GM19463 (cell line): ENCODE measurements around the gene AJAP1.
"Not testable (repeated sequence)": the region's sequence is repeated elsewhere in the genome, so short reads cannot be mapped to it uniquely, and the experiment has no call there.

Experiments
- ATAC-seq: cut with Tn5 transposase; IDR thresholded peaks from one replicate; pipeline ENCODE4 v1.9.1; 2021; ENCODE audit warnings: mild to moderate bottlenecking, moderate library complexity; ENCODE audit not compliant: unreplicated experiment

Gene AJAP1

GRCh38 chr1:4656533-4657140, 2.2 kb downstream of the AJAP1 start:
- ATAC-seq = no peak

GRCh38 chr1:4657244-4657789, 2.9 kb downstream of the AJAP1 start:
- ATAC-seq = no peak

- no peak for ATAC-seq
These were observed 3.6 kb downstream of the AJAP1 start for GRCh38 chr1:4657960-4658541.

- no peak for ATAC-seq
These were observed 4.5 kb downstream of the AJAP1 start for GRCh38 chr1:4658643-4659628.

- ATAC-seq = no peak
These were observed 6.6 kb downstream of the AJAP1 start for GRCh38 chr1:4660917-4661594.

- ATAC-seq = no peak
These were observed 7.1 kb downstream of the AJAP1 start for GRCh38 chr1:4661595-4661917.

- ATAC-seq = no peak
These were observed 7.8 kb downstream of the AJAP1 start for GRCh38 chr1:4662168-4662567.

- no peak for ATAC-seq
These were observed 8.3 kb downstream of the AJAP1 start for GRCh38 chr1:4662723-4663122.

- ATAC-seq = no peak
These were observed 9.7 kb downstream of the AJAP1 start for GRCh38 chr1:4664095-4664494.

- no peak for ATAC-seq
These were observed 10.2 kb downstream of the AJAP1 start for GRCh38 chr1:4664606-4665005.

GRCh38 chr1:4665456-4665855, 11.0 kb downstream of the AJAP1 start:
- ATAC-seq = no peak

GRCh38 chr1:4666683-4667082, 12.3 kb downstream of the AJAP1 start:
- not testable (repeated sequence) for ATAC-seq

GRCh38 chr1:4668743-4669700, 14.6 kb downstream of the AJAP1 start:
- no peak for ATAC-seq

- no peak for ATAC-seq
These were observed 15.9 kb downstream of the AJAP1 start for GRCh38 chr1:4670265-4670664.

- no peak for ATAC-seq
These were observed 17.4 kb downstream of the AJAP1 start for GRCh38 chr1:4671828-4672227.

- ATAC-seq = no peak
These were observed 19.1 kb downstream of the AJAP1 start for GRCh38 chr1:4673494-4673893.

- ATAC-seq = no peak
These were observed 19.7 kb downstream of the AJAP1 start for GRCh38 chr1:4674117-4674516.

- ATAC-seq = no peak
These were observed 20.3 kb downstream of the AJAP1 start for GRCh38 chr1:4674676-4675075.

GRCh38 chr1:4675454-4676186, 21.2 kb downstream of the AJAP1 start:
- ATAC-seq = no peak
